HEK293 (cell line): ENCODE measurements around the gene KRTAP10-10.

Experiments used
- CTCF ChIP-seq: fragments of 450-650 bp; formaldehyde crosslinking; IDR thresholded peaks from 2 replicates; pipeline ENCODE4 v1.5.1; 2016; ENCODE audit warnings: missing biosample characterization, missing genetic modification characterization
- TCF7L2 ChIP-seq: IDR thresholded peaks from 2 replicates; pipeline ENCODE4 v1.6.1; 2011; ENCODE audit warnings: low read depth, mild to moderate bottlenecking, inconsistent platforms, low read length, moderate library complexity, borderline replicate concordance
- ZNF169 ChIP-seq: fragments of 450-650 bp; formaldehyde crosslinking; IDR thresholded peaks from 2 replicates; pipeline ENCODE4 v1.5.1; 2016; ENCODE audit warnings: missing biosample characterization, missing genetic modification characterization
- ZNF433 ChIP-seq: fragments of 450-650 bp; formaldehyde crosslinking; IDR thresholded peaks from 2 replicates; pipeline ENCODE4 v1.5.1; 2016; ENCODE audit warnings: missing biosample characterization, missing genetic modification characterization, low read depth
- ZNF48 ChIP-seq: fragments of 450-650 bp; formaldehyde crosslinking; IDR thresholded peaks from 2 replicates; pipeline ENCODE4 v1.5.1; 2016; ENCODE audit warnings: missing biosample characterization, missing genetic modification characterization
- TF ChIP-seq, protein P1 (sequence below): fragments of 450-650 bp; formaldehyde crosslinking; IDR thresholded peaks from 2 replicates; pipeline ENCODE4 v1.5.1; 2016; ENCODE audit warnings: missing biosample characterization, missing genetic modification characterization

DNA sequence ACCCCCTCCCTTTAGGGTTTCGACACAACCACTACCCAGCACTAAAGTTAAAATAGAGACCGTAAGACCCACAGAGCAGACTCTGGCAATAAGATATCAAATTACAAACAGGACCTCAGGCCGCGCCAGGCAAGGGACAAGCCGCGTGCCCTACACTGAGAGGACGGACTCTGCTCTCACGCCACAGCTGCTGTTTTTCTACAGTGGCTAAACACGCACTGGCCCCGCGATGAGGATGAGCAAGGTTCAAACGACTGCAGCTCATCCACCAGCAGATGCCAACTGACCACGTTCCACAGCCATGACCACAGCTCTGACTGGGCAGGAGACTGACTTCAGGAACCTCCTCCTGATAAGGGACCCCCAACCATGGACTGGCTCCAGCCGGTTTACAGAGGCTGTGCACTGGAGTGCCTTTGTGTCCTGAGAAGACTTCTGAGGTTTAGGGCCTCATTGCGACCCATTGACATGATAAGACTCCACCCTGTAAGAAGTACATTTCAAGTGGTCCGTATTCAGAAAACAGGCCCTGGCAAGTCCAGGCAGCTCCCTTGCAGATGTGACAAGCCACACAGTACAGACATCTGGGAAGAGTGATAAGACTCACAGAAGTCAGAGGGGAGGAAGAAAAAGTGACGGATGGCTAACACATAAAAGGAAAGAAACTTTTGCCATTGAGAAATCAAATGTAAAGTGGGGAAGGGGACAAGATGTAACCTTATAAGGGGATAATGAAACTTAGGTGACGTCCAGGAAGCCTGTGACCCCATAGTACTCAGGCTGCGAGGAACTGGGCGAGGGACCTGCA is 43.4 kb upstream of the KRTAP10-10 start:
- TF ChIP-seq ZNF433 (no peak), CTCF (tag by site-specific recombination) (no peak), ZNF48 (no peak), TCF7L2 (no peak), ZNF169 (no peak)
- TF ChIP-seq, protein P1, sequence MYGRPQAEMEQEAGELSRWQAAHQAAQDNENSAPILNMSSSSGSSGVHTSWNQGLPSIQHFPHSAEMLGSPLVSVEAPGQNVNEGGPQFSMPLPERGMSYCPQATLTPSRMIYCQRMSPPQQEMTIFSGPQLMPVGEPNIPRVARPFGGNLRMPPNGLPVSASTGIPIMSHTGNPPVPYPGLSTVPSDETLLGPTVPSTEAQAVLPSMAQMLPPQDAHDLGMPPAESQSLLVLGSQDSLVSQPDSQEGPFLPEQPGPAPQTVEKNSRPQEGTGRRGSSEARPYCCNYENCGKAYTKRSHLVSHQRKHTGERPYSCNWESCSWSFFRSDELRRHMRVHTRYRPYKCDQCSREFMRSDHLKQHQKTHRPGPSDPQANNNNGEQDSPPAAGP (tag by site-specific recombination) = no peak
